HTR-8/SVneo (cell line): ENCODE results near the gene GAMT.

ENCODE experiments used
- DNase-seq: peaks from one replicate; pipeline ENCODE4 v3.0.0; 2011; ENCODE audit warnings: low spot score, mixed read lengths; ENCODE audit not compliant: insufficient read length
- FAIRE-seq: peaks from 2 replicates; lab custom pipeline; 2011; peaks lifted over from hg19 to GRCh38; lab: Jason Lieb, UNC

GAMT gene

GRCh38 chr19:1388637-1389026 lies 12.7 kb downstream of the GAMT start:
- FAIRE-seq (no peak), DNase-seq (no peak)

- no peak for DNase-seq
- no peak for FAIRE-seq
These were observed 13.4 kb downstream of the GAMT start for GRCh38 chr19:1387684-1388636.

- DNase-seq (no peak), FAIRE-seq (no peak)
These were observed 14.2 kb downstream of the GAMT start for GRCh38 chr19:1386945-1387683.

GRCh38 chr19:1385816-1386215 lies 15.5 kb downstream of the GAMT start:
- FAIRE-seq (no peak), DNase-seq (no peak)

- no peak for FAIRE-seq
- DNase-seq, result no peak
These were observed 16.7 kb downstream of the GAMT start for GRCh38 chr19:1384478-1385110.

- DNase-seq, result no peak
- FAIRE-seq, result no peak
These were observed 17.3 kb downstream of the GAMT start for GRCh38 chr19:1384085-1384462.

- peak; percentile 67 for DNase-seq
- FAIRE-seq, result no peak
These were observed 17.8 kb downstream of the GAMT start, which contains the start of gene NDUFS7 for GRCh38 chr19:1383312-1384084. Gene NDUFS7, plus strand, starts transcription at chr19:1383907. Its CDS starts 20 bp downstream, at chr19:1383927.

- FAIRE-seq, result no peak
- DNase-seq, result no peak
These were observed 18.4 kb downstream of the GAMT start for GRCh38 chr19:1383017-1383311.

- no peak for FAIRE-seq
- no peak for DNase-seq
These were observed 19.1 kb downstream of the GAMT start for GRCh38 chr19:1382250-1382649.

- DNase-seq, result no peak
- no peak for FAIRE-seq
These were observed 21.3 kb downstream of the GAMT start for GRCh38 chr19:1379961-1380489.

- DNase-seq (no peak), FAIRE-seq (no peak)
These were observed 22.0 kb downstream of the GAMT start for GRCh38 chr19:1379126-1379905.

GRCh38 chr19:1377965-1378785 lies 23.2 kb downstream of the GAMT start:
- DNase-seq, result no peak
- FAIRE-seq, result no peak

- FAIRE-seq (no peak), DNase-seq (no peak)
These were observed 24.0 kb downstream of the GAMT start for GRCh38 chr19:1377176-1377964.

GRCh38 chr19:1376415-1376805 lies 24.9 kb downstream of the GAMT start:
- no peak for FAIRE-seq

GRCh38 chr19:1374250-1374577 lies 27.1 kb downstream of the GAMT start:
- DNase-seq (no peak), FAIRE-seq (no peak)

More at GRCh38 chr19:1376415-1376805, 24.9 kb downstream of the GAMT start:
- DNase-seq, result no peak

GRCh38 chr19:1373534-1374249 lies 27.6 kb downstream of the GAMT start:
- no peak for FAIRE-seq
- DNase-seq, result no peak

- no peak for DNase-seq
- no peak for FAIRE-seq
These were observed 28.3 kb downstream of the GAMT start for GRCh38 chr19:1373042-1373533.
